Stimulated activated CD4-positive, alpha-beta T cell treated with anti-CD3 and anti-CD28 coated beads, Interleukin-15, amount 100 ng/mL, for 24 hours (primary cell): Measurements from ENCODE around the gene YIPF7.

ENCODE experiments used
- DNase-seq: peaks from one replicate; pipeline ENCODE4 v3.0.0-alpha.2; 2020

YIPF7 gene

GRCh38 chr4:44651425-44651824, at the start of gene YIPF7:
Gene YIPF7 (minus strand): TSS chr4:44651625. CDS start chr4:44650100, 1,525 bp downstream.
- no peak for DNase-seq

GRCh38 chr4:44701037-44701436, 49.6 kb upstream of the YIPF7 start:
- no peak for DNase-seq

GRCh38 chr4:44700427-44700826, 49.0 kb upstream of the YIPF7 start:
- no peak for DNase-seq

- no peak for DNase-seq
Measured at GRCh38 chr4:44684648-44685047, 33.2 kb upstream of the YIPF7 start.

GRCh38 chr4:44679060-44679459, 27.6 kb upstream of the YIPF7 start:
- DNase-seq: no peak

GRCh38 chr4:44678094-44679041, 26.9 kb upstream of the YIPF7 start, which contains the start of gene GUF1:
Gene GUF1 (plus strand): TSS chr4:44678420. CDS start chr4:44678623, 203 bp downstream.
- DNase-seq: peak; percentile 91

GRCh38 chr4:44675366-44675765, 23.9 kb upstream of the YIPF7 start:
- no peak for DNase-seq

GRCh38 chr4:44674471-44674870, 23.0 kb upstream of the YIPF7 start:
- no peak for DNase-seq

- no peak for DNase-seq
Measured at GRCh38 chr4:44671636-44672035, 20.2 kb upstream of the YIPF7 start.

- DNase-seq: no peak
Measured at GRCh38 chr4:44670506-44671199, 19.2 kb upstream of the YIPF7 start.

GRCh38 chr4:44668526-44668925, 17.1 kb upstream of the YIPF7 start:
- DNase-seq: no peak

- DNase-seq: no peak
Measured at GRCh38 chr4:44663539-44664263, 12.3 kb upstream of the YIPF7 start.

- no peak for DNase-seq
Measured at GRCh38 chr4:44662623-44663005, 11.2 kb upstream of the YIPF7 start.

- DNase-seq: no peak
Measured at GRCh38 chr4:44661940-44662622, 10.7 kb upstream of the YIPF7 start.

GRCh38 chr4:44660396-44660795, 9.0 kb upstream of the YIPF7 start:
- DNase-seq: no peak

- no peak for DNase-seq
Measured at GRCh38 chr4:44652002-44652401, 577 bp upstream of the YIPF7 start.

- no peak for DNase-seq
Measured at GRCh38 chr4:44646151-44646550, 5.3 kb downstream of the YIPF7 start.

GRCh38 chr4:44638091-44638490, 13.3 kb downstream of the YIPF7 start:
- no peak for DNase-seq

GRCh38 chr4:44632733-44633132, 18.7 kb downstream of the YIPF7 start:
- no peak for DNase-seq

GRCh38 chr4:44632089-44632488, 19.3 kb downstream of the YIPF7 start:
- DNase-seq: no peak

GRCh38 chr4:44629280-44629866, 22.1 kb downstream of the YIPF7 start:
- peak; percentile 42 for DNase-seq

- no peak for DNase-seq
Measured at GRCh38 chr4:44623676-44624075, 27.7 kb downstream of the YIPF7 start.
